Measurements from ENCODE around the gene AFF3. TPM values are rescaled to one million over a fixed set of nuclear protein-coding genes. Genes with fewer than 3 reads are reported as not detected.

The AFF3 gene
- total RNA-seq, 1 experiment from 2014 or later = 0.61 TPM

DNA sequence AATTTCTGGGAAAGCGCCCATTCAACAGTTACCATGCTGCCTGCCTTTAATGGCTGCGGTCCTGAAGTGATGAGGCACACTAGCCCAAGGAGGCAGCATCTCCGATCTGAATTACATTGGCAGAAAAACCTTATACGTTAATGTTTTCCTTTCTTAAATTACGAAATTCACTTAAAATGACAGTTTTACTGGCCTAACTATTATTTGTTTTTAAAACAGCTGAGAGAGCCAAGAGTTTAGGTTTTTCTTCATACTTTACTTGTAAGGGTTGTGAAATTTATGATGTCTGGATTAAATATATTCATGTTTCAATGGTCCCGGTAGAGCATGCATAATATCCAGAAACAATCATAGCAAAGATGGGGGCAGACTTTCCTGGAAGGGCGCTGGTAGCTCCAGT lies 537.4 kb downstream of the AFF3 start:
- no peak overlapping the region for H3K4me3 ChIP-seq (replicated peaks in 1 of 2; ENCODE audit: low read depth in 1 of 2, low read length in 2 of 2)
- BruUV-seq (replicated peaks) = no TSS peak
- ChIA-PET POLR2A (no interaction called here), RAD21 (ENCODE audit: low non-redundant PET in 1 of 2, low total read pairs in 2 of 2, uncharacterized antibody in 2 of 2, unreplicated experiment in 2 of 2) (no interaction called here), CTCF (no interaction called here)
- intact Hi-C loops (cut with micrococcal nuclease) = no loop called here
- H4K20me1 ChIP-seq (ENCODE audit: insufficient read depth) = no peaks in the 10 kb centered on the region
- H3K9me3 ChIP-seq (ENCODE audit: control insufficient read depth in 1 of 2, insufficient read depth in 1 of 2, low read depth in 1 of 2, low read length in 2 of 2) = no peaks in the 10 kb centered on the region
- no peak overlapping the region for H3K4me2 ChIP-seq (ENCODE audit: low read length)
- no peak overlapping the region for H2AFZ ChIP-seq (ENCODE audit: low read depth, low read length, poor library complexity, severe bottlenecking)
- H3K9me2 ChIP-seq (ENCODE audit: insufficient read depth) = no peaks in the 10 kb centered on the region
- no peak for DNase-seq (ENCODE audit: low read depth, low spot score)
- H3K36me3 ChIP-seq (ENCODE audit: control insufficient read depth in 1 of 2, insufficient read depth in 2 of 2, low read length in 2 of 2) = no peaks in the 10 kb centered on the region
- no peak for ATAC-seq
- H3K4me1 ChIP-seq (ENCODE audit: control insufficient read depth in 1 of 2, insufficient read depth in 2 of 2, low read length in 2 of 2) = peaks cover 2 to 4% of the 10 kb centered on the region in 2 experiments; a peak in 1 of 4 replicates
- TF ChIP-seq SP1 (IDR thresholded peaks at IDR 0.05; ENCODE audit: low read depth) (no peak), CEBPB (IDR thresholded peaks at IDR 0.05; ENCODE audit: low read depth) (no peak), JUND (IDR thresholded peaks at IDR 0.05) (no peak), YY1 (IDR thresholded peaks at IDR 0.05; ENCODE audit: extremely low read depth, insufficient replicate concordance, low read depth, low read length) (no peak), POLR2AphosphoS5 (IDR thresholded peaks at IDR 0.05; ENCODE audit: low read depth, low read length) (no peak), EZH2 (IDR thresholded peaks at IDR 0.05) (no peak), EZH2phosphoT487 (IDR thresholded peaks at IDR 0.05; ENCODE audit: borderline replicate concordance) (no peak), SIN3A (IDR thresholded peaks at IDR 0.05; ENCODE audit: low read depth) (no peak), RAD21 (IDR thresholded peaks at IDR 0.05; ENCODE audit: low read depth) (no peak), ZNF274 (IDR thresholded peaks at IDR 0.05; ENCODE audit: low read depth, low read length) (no peak)
- TF ChIP-seq, protein P1, sequence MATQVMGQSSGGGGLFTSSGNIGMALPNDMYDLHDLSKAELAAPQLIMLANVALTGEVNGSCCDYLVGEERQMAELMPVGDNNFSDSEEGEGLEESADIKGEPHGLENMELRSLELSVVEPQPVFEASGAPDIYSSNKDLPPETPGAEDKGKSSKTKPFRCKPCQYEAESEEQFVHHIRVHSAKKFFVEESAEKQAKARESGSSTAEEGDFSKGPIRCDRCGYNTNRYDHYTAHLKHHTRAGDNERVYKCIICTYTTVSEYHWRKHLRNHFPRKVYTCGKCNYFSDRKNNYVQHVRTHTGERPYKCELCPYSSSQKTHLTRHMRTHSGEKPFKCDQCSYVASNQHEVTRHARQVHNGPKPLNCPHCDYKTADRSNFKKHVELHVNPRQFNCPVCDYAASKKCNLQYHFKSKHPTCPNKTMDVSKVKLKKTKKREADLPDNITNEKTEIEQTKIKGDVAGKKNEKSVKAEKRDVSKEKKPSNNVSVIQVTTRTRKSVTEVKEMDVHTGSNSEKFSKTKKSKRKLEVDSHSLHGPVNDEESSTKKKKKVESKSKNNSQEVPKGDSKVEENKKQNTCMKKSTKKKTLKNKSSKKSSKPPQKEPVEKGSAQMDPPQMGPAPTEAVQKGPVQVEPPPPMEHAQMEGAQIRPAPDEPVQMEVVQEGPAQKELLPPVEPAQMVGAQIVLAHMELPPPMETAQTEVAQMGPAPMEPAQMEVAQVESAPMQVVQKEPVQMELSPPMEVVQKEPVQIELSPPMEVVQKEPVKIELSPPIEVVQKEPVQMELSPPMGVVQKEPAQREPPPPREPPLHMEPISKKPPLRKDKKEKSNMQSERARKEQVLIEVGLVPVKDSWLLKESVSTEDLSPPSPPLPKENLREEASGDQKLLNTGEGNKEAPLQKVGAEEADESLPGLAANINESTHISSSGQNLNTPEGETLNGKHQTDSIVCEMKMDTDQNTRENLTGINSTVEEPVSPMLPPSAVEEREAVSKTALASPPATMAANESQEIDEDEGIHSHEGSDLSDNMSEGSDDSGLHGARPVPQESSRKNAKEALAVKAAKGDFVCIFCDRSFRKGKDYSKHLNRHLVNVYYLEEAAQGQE (IDR thresholded peaks at IDR 0.05; ENCODE audit: low read depth) = no peak
- TF ChIP-seq, protein P2, sequence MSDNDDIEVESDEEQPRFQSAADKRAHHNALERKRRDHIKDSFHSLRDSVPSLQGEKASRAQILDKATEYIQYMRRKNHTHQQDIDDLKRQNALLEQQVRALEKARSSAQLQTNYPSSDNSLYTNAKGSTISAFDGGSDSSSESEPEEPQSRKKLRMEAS (IDR thresholded peaks at IDR 0.05) = no peak
- TF ChIP-seq, protein P3, sequence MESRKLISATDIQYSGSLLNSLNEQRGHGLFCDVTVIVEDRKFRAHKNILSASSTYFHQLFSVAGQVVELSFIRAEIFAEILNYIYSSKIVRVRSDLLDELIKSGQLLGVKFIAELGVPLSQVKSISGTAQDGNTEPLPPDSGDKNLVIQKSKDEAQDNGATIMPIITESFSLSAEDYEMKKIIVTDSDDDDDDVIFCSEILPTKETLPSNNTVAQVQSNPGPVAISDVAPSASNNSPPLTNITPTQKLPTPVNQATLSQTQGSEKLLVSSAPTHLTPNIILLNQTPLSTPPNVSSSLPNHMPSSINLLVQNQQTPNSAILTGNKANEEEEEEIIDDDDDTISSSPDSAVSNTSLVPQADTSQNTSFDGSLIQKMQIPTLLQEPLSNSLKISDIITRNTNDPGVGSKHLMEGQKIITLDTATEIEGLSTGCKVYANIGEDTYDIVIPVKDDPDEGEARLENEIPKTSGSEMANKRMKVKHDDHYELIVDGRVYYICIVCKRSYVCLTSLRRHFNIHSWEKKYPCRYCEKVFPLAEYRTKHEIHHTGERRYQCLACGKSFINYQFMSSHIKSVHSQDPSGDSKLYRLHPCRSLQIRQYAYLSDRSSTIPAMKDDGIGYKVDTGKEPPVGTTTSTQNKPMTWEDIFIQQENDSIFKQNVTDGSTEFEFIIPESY (IDR thresholded peaks at IDR 0.05; ENCODE audit: extremely low read depth, insufficient replicate concordance, low read length) = no peak
- no peak overlapping the region for H3K9ac ChIP-seq (ENCODE audit: low read length)
- H3K27ac ChIP-seq (ENCODE audit: low read depth, low read length) = no peak overlapping the region
- peaks cover 36% of the 10 kb centered on the region for H3K27me3 ChIP-seq (ENCODE audit: insufficient read depth, low read length)
- H3K79me2 ChIP-seq (ENCODE audit: insufficient read depth, low read length) = no peaks in the 10 kb centered on the region

Measured in HCT116 (cell line).